PC-3 (cell line): ENCODE data around the gene GDPD5.

Experiments used
- EZH2 ChIP-seq: fragments of 300-600 bp; sonication (generic); IDR thresholded peaks from one replicate; pipeline ENCODE4 v1.6.1; 2017; ENCODE audit warnings: antibody characterized with exemption, mild to moderate bottlenecking, low read length; ENCODE audit not compliant: unreplicated experiment
- TF ChIP-seq, protein P1 (sequence below): fragments of 300-600 bp; sonication (generic); conservative IDR thresholded peaks from 2 replicates; pipeline ENCODE4 v1.5.1; 2017; ENCODE audit warnings: antibody characterized with exemption, low read depth, mild to moderate bottlenecking, low read length

DNA sequence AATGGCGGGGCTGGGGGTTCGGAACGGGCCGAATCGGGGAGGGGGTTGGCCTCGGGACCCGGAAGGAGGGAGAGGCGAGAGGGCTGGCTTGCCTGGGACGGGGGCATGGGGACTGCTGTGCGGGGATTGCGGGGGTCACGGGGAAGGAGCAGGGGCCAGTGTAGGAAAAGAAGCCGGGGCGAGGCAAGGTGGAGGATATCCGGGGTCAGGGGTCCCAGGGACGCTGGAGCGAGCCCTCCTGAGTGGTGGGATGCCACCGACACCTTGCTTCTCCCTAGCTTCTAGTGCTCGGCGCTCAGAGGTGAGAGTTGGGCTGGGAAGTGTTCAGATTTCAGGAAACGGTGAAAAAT, 426 bp upstream of the GDPD5 start:
- TF ChIP-seq, protein P1, sequence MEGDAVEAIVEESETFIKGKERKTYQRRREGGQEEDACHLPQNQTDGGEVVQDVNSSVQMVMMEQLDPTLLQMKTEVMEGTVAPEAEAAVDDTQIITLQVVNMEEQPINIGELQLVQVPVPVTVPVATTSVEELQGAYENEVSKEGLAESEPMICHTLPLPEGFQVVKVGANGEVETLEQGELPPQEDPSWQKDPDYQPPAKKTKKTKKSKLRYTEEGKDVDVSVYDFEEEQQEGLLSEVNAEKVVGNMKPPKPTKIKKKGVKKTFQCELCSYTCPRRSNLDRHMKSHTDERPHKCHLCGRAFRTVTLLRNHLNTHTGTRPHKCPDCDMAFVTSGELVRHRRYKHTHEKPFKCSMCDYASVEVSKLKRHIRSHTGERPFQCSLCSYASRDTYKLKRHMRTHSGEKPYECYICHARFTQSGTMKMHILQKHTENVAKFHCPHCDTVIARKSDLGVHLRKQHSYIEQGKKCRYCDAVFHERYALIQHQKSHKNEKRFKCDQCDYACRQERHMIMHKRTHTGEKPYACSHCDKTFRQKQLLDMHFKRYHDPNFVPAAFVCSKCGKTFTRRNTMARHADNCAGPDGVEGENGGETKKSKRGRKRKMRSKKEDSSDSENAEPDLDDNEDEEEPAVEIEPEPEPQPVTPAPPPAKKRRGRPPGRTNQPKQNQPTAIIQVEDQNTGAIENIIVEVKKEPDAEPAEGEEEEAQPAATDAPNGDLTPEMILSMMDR, result no peak
- TF ChIP-seq EZH2, result no peak
